Keratinocyte (primary cell): ENCODE data around the gene ZNF135. TPM values are rescaled to one million over a fixed set of nuclear protein-coding genes. Genes with fewer than 3 reads are reported as not detected.

Experiments
- DNase-seq: peaks from one replicate; pipeline ENCODE4 v3.0.0-alpha.2; 2011; ENCODE audit warnings: low read depth, missing footprints, low spot score
- FAIRE-seq: peaks from 2 replicates; lab custom pipeline; 2011; peaks lifted over from hg19 to GRCh38; lab: Jason Lieb, UNC
- H2AFZ ChIP-seq: 2 replicates; pipeline ENCODE4 v1.6.0; 2012; ENCODE audit warnings: low read length, control low read depth, inconsistent platforms; ENCODE audit not compliant: control insufficient read depth
- H3K27ac ChIP-seq: 2 replicates; pipeline ENCODE4 v1.5.1; 2011; ENCODE audit warnings: low read length; ENCODE audit not compliant: control insufficient read depth, insufficient read depth
- H3K27me3 ChIP-seq: 3 replicates; pipeline ENCODE4 v1.6.0; 2011; ENCODE audit warnings: low read length; ENCODE audit not compliant: control insufficient read depth, insufficient read depth; ENCODE audit errors: extremely low read depth
- H3K36me3 ChIP-seq, 2 experiments: 2 replicates in 1 of 2; 3 replicates in 1 of 2; pipeline ENCODE4 v1.5.1; 2011; ENCODE audit warnings: low read length in 2 of 2, mild to moderate bottlenecking in 1 of 2; ENCODE audit not compliant: control insufficient read depth in 2 of 2, insufficient read depth in 2 of 2; ENCODE audit errors: extremely low read depth in 1 of 2
- H3K4me1 ChIP-seq: 3 replicates; pipeline ENCODE4 v1.5.1; 2011; ENCODE audit warnings: low read length; ENCODE audit not compliant: control insufficient read depth, insufficient read depth; ENCODE audit errors: extremely low read depth
- H3K4me2 ChIP-seq: 3 replicates; pipeline ENCODE4 v1.6.0; 2011; ENCODE audit warnings: low read depth, low read length; ENCODE audit not compliant: control insufficient read depth, insufficient read depth; ENCODE audit errors: extremely low read depth
- H3K4me3 ChIP-seq, 3 experiments: fragments of 200-600 bp in 1 of 3; sonication (generic) in 1 of 3; 2 replicates in 2 of 3; 3 replicates in 1 of 3; pipeline ENCODE4 v1.5.1; 2011 to 2016; ENCODE audit warnings: low read length in 3 of 3, mild to moderate bottlenecking in 3 of 3, control low read depth in 2 of 3, inconsistent platforms in 1 of 3, low read depth in 1 of 3, mixed read lengths in 1 of 3, mixed run types in 1 of 3, moderate library complexity in 1 of 3; ENCODE audit not compliant: control insufficient read depth in 2 of 3, insufficient read depth in 2 of 3; ENCODE audit errors: extremely low read depth in 1 of 3
- H3K79me2 ChIP-seq: 2 replicates; pipeline ENCODE4 v1.6.0; 2012; ENCODE audit warnings: low read length; ENCODE audit not compliant: control insufficient read depth, insufficient read depth
- H3K9ac ChIP-seq: 3 replicates; pipeline ENCODE4 v1.6.0; 2011; ENCODE audit warnings: low read length; ENCODE audit not compliant: control insufficient read depth, insufficient read depth; ENCODE audit errors: extremely low read depth
- H3K9me1 ChIP-seq: 3 replicates; pipeline ENCODE4 v1.6.0; 2011; ENCODE audit warnings: low read length; ENCODE audit not compliant: control insufficient read depth, insufficient read depth; ENCODE audit errors: extremely low read depth
- H3K9me3 ChIP-seq: 2 replicates; pipeline ENCODE4 v1.5.1; 2012; ENCODE audit warnings: low read depth, low read length; ENCODE audit not compliant: control insufficient read depth
- H4K20me1 ChIP-seq: 3 replicates; pipeline ENCODE4 v1.6.0; 2011; ENCODE audit warnings: low read length; ENCODE audit not compliant: control insufficient read depth, insufficient read depth; ENCODE audit errors: extremely low read depth
- EZH2 ChIP-seq: IDR thresholded peaks from one replicate; pipeline ENCODE4 v1.6.1; 2012; ENCODE audit warnings: inconsistent platforms, mild to moderate bottlenecking, low read length, moderate library complexity
- dilution Hi-C: fragments of 300-500 bp; cut with MboI; formaldehyde crosslinking; loops from one replicate; pipeline ENCODE4 v1.7.0; 2020; ENCODE audit warnings: low sequenced_read_pairs; ENCODE audit not compliant: extremely low pct_ligation_motif_present
- polyA plus RNA-seq, 5 experiments: library from polyadenylated mRNA; depleted of rRNA in 3 of 5; stranded (reverse) in 3 of 5; stranded (forward) in 1 of 5; unstranded in 1 of 5; fragments of >200 nt; gene quantifications; 1 replicate in 1 of 5; 2 replicates in 3 of 5; 3 replicates in 1 of 5; pipeline versions ENCODE4 v1.2.1 to v1.2.3, GENCODE V29; 2011 to 2012; ENCODE audit warnings: missing spikeins in 2 of 5, low read depth in 1 of 5, low replicate concordance in 1 of 5
- TF ChIP-seq, protein P1 (sequence below), 3 experiments: IDR thresholded peaks in 1 of 3; conservative IDR thresholded peaks in 1 of 3; optimal IDR thresholded peaks in 1 of 3; 2 replicates in 2 of 3; 3 replicates in 1 of 3; pipeline versions ENCODE3 to v1.5.1; 2011; ENCODE audit warnings: low read length in 3 of 3, mild to moderate bottlenecking in 3 of 3, moderate library complexity in 2 of 3, control low read depth in 1 of 3, inconsistent platforms in 1 of 3; ENCODE audit not compliant: insufficient read depth in 2 of 3; ENCODE audit errors: extremely low read depth in 1 of 3

Gene ZNF135
- polyA plus RNA-seq, 1 donor (not counting 4 experiments of a cell fraction or from before 2014, with no cell fraction given) = 3.4 TPM

GRCh38 chr19:58097349-58097748, 38.3 kb downstream of the ZNF135 start:
- TF ChIP-seq EZH2 = no peak
- TF ChIP-seq, protein P1, sequence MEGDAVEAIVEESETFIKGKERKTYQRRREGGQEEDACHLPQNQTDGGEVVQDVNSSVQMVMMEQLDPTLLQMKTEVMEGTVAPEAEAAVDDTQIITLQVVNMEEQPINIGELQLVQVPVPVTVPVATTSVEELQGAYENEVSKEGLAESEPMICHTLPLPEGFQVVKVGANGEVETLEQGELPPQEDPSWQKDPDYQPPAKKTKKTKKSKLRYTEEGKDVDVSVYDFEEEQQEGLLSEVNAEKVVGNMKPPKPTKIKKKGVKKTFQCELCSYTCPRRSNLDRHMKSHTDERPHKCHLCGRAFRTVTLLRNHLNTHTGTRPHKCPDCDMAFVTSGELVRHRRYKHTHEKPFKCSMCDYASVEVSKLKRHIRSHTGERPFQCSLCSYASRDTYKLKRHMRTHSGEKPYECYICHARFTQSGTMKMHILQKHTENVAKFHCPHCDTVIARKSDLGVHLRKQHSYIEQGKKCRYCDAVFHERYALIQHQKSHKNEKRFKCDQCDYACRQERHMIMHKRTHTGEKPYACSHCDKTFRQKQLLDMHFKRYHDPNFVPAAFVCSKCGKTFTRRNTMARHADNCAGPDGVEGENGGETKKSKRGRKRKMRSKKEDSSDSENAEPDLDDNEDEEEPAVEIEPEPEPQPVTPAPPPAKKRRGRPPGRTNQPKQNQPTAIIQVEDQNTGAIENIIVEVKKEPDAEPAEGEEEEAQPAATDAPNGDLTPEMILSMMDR (optimal IDR thresholded peaks at IDR 0.05 in 1 of 3, IDR thresholded peaks at IDR 0.05 in 1 of 3, conservative IDR thresholded peaks at IDR 0.05 in 1 of 3; ENCODE audit: extremely low read depth in 1 of 3, insufficient read depth in 2 of 3, low read length in 3 of 3) = no peak
- peaks cover 4% of the 10 kb centered on the region for H3K79me2 ChIP-seq
- peaks cover 3% of the 10 kb centered on the region for H3K4me1 ChIP-seq
- H3K4me2 ChIP-seq = peak overlapping the region; percentile 58
- H3K27ac ChIP-seq = no peak overlapping the region
- dilution Hi-C loops = no loop called here
- H3K4me3 ChIP-seq = peak overlapping the region; percentile 34 to 100 (median 47)
- H3K9ac ChIP-seq = no peak overlapping the region
- no peaks in the 10 kb centered on the region for H3K9me1 ChIP-seq
- H3K9me3 ChIP-seq = peaks cover 8% of the 10 kb centered on the region
- H2AFZ ChIP-seq = no peak overlapping the region
- FAIRE-seq = no peak
- H3K27me3 ChIP-seq = no peaks in the 10 kb centered on the region
- no peak for DNase-seq
- H4K20me1 ChIP-seq = no peaks in the 10 kb centered on the region
- H3K36me3 ChIP-seq = peaks cover 0 to 2% of the 10 kb centered on the region in 2 experiments

DNA sequence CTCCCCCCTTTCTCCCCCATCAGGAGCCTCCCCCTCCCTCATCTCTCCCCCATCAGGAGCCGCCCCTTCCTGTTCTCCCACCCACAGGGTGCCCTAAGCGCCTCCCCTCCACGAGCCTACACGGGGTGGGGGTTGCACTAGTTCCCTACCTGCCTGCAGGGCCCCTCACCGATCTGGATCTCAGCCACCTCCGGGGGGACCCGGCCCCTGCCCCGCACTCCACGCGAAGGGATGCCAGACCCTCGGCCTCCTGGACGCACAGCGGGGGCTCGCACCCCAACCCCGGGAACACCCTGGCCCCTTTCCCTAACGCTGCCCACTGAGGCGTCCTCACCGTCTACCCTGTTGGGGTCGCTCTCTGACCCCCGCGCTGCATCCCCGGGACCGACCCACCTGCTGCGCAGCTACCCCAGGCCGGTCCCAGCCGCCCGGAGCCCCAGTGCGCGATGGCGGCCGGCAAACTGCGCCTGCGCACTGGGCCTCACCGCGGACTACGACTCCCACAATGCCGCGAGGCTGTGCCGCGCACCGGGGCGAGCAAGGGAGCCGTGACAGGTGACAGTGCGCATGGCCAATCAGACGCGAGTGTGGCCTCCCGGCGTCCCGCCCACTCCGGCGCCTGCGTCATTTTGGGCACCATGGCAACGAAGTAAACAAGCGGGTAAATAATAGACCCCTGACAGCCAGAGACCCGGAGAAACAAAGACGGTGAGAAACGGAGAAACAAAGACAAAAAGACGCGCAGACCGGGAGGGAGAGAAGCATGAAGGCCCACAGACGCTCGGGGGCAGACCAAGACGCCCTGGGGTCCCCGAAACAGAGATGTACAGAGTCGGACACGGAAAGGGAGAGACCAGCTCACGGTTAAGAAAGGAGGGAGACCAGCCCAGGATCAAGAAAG, 38.9 kb downstream of the ZNF135 start, which contains the start of gene ZSCAN18:
Gene ZSCAN18 (minus strand): TSS at position 451 of the 901 bp plus-strand sequence. CDS start 7,964 bp downstream, outside the sequence.
- Histone ChIP-seq H3K9me3 (peaks cover 8% of the 10 kb centered on the region), H3K4me1 (peaks cover 3% of the 10 kb centered on the region), H3K27me3 (no peaks in the 10 kb centered on the region), H3K36me3 (peaks cover 0 to 2% of the 10 kb centered on the region in 2 experiments), H3K79me2 (peaks cover 4% of the 10 kb centered on the region), H2AFZ (peak within 1 kb of the TSS; percentile 92), H3K9ac (peak within 1 kb of the TSS; percentile 76), H3K4me3 (peak within 1 kb of the TSS; percentile 47 to 100 (median 61)), H3K27ac (peak within 1 kb of the TSS; percentile 80), H3K9me1 (no peaks in the 10 kb centered on the region), H4K20me1 (no peaks in the 10 kb centered on the region), H3K4me2 (peak within 1 kb of the TSS; percentile 98)
- dilution Hi-C loops = no loop called here
- DNase-seq (peak; percentile 52), FAIRE-seq (peak; percentile 69)
- TF ChIP-seq, protein P1 (optimal IDR thresholded peaks at IDR 0.05 in 1 of 3, IDR thresholded peaks at IDR 0.05 in 1 of 3, conservative IDR thresholded peaks at IDR 0.05 in 1 of 3; ENCODE audit: extremely low read depth in 1 of 3, insufficient read depth in 2 of 3, low read length in 3 of 3) = no peak
- TF ChIP-seq EZH2 = no peak
